SK-N-SH (cell line): ENCODE results near the gene ZBED3.

Source experiments
- EP300 ChIP-seq, 2 experiments: IDR thresholded peaks; 2 replicates each; pipeline versions ENCODE4 v1.4.0 to v1.6.1; 2012; ENCODE audit warnings: borderline replicate concordance in 1 of 2, low read depth in 1 of 2, low read length in 1 of 2
- MXI1 ChIP-seq: IDR thresholded peaks from 2 replicates; pipeline ENCODE4 v1.6.1; 2012; ENCODE audit warnings: mild to moderate bottlenecking, low read depth, low read length, improper control_type of control experiment
- NFIC ChIP-seq: IDR thresholded peaks from 2 replicates; pipeline ENCODE4 v1.4.0; 2012; ENCODE audit warnings: borderline replicate concordance
- POLR2AphosphoS5 ChIP-seq: IDR thresholded peaks from 2 replicates; pipeline ENCODE4 v1.6.1; 2012; ENCODE audit warnings: low read depth, low read length
- RAD21 ChIP-seq: IDR thresholded peaks from 2 replicates; pipeline ENCODE4 v1.6.1; 2012; ENCODE audit warnings: mild to moderate bottlenecking, low read length
- SMC3 ChIP-seq: IDR thresholded peaks from 2 replicates; pipeline ENCODE4 v1.6.1; 2012; ENCODE audit warnings: low read depth, low read length, improper control_type of control experiment
- TAF1 ChIP-seq: IDR thresholded peaks from 2 replicates; pipeline ENCODE4 v1.6.1; 2012; ENCODE audit warnings: low read depth, mild to moderate bottlenecking, low read length, moderate library complexity, borderline replicate concordance
- TCF12 ChIP-seq: IDR thresholded peaks from 2 replicates; pipeline ENCODE4 v1.4.0; 2012
- TF ChIP-seq, protein P1 (sequence below): fragments of 200-600 bp; sonication (generic); IDR thresholded peaks from 2 replicates; pipeline ENCODE4 v1.6.1; 2017; ENCODE audit warnings: antibody characterized with exemption, mild to moderate bottlenecking, moderate library complexity
- TF ChIP-seq, protein P2 (sequence below): IDR thresholded peaks from 2 replicates; pipeline ENCODE4 v1.6.1; 2012; ENCODE audit warnings: mild to moderate bottlenecking, low read depth, low read length, moderate library complexity
- TF ChIP-seq, protein P3 (sequence below): fragments of 150-350 bp; IDR thresholded peaks from 2 replicates; pipeline ENCODE4 v1.6.1; 2017; ENCODE audit warnings: antibody characterized with exemption, low read length, low read depth, borderline replicate concordance
- TF ChIP-seq, protein P4 (sequence below): fragments of 150-350 bp; IDR thresholded peaks from 2 replicates; pipeline ENCODE4 v1.6.1; 2016; ENCODE audit warnings: mild to moderate bottlenecking, low read depth, low read length

DNA sequence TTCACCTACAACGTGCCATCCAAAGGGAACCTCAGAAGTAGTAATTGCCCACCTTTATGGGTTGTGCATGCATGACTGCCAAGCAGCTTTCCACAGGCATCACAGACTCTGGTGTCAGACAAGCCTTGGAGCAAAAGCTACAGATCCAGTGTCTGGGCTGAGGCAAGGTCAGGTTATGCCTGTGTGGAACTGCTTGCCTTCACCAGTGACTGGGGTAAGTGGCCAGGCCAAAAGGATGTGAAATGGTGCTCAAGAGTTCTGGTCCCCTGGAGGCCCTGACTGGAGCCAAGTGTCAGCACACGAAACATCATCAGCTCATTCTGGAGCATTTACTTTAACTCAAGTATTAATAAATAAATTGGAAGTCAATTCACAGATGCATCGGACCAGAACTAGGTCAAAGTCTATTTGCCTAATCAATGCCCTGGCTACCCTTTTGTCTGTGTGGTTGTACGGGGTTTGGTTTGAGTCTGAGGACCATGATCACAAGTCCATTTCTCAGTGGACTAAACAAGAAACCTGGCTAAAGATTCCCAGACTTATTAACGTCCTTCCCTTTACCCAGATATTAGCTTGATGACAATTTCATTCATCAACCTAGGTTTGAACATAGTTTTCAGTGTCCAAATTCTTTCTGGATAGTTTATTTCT, 41.5 kb upstream of the ZBED3 start:
- TF ChIP-seq, protein P1, sequence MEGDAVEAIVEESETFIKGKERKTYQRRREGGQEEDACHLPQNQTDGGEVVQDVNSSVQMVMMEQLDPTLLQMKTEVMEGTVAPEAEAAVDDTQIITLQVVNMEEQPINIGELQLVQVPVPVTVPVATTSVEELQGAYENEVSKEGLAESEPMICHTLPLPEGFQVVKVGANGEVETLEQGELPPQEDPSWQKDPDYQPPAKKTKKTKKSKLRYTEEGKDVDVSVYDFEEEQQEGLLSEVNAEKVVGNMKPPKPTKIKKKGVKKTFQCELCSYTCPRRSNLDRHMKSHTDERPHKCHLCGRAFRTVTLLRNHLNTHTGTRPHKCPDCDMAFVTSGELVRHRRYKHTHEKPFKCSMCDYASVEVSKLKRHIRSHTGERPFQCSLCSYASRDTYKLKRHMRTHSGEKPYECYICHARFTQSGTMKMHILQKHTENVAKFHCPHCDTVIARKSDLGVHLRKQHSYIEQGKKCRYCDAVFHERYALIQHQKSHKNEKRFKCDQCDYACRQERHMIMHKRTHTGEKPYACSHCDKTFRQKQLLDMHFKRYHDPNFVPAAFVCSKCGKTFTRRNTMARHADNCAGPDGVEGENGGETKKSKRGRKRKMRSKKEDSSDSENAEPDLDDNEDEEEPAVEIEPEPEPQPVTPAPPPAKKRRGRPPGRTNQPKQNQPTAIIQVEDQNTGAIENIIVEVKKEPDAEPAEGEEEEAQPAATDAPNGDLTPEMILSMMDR: no peak
- no peak for TF ChIP-seq TCF12
- TF ChIP-seq, protein P2, sequence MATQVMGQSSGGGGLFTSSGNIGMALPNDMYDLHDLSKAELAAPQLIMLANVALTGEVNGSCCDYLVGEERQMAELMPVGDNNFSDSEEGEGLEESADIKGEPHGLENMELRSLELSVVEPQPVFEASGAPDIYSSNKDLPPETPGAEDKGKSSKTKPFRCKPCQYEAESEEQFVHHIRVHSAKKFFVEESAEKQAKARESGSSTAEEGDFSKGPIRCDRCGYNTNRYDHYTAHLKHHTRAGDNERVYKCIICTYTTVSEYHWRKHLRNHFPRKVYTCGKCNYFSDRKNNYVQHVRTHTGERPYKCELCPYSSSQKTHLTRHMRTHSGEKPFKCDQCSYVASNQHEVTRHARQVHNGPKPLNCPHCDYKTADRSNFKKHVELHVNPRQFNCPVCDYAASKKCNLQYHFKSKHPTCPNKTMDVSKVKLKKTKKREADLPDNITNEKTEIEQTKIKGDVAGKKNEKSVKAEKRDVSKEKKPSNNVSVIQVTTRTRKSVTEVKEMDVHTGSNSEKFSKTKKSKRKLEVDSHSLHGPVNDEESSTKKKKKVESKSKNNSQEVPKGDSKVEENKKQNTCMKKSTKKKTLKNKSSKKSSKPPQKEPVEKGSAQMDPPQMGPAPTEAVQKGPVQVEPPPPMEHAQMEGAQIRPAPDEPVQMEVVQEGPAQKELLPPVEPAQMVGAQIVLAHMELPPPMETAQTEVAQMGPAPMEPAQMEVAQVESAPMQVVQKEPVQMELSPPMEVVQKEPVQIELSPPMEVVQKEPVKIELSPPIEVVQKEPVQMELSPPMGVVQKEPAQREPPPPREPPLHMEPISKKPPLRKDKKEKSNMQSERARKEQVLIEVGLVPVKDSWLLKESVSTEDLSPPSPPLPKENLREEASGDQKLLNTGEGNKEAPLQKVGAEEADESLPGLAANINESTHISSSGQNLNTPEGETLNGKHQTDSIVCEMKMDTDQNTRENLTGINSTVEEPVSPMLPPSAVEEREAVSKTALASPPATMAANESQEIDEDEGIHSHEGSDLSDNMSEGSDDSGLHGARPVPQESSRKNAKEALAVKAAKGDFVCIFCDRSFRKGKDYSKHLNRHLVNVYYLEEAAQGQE: no peak
- TF ChIP-seq SMC3: no peak
- TF ChIP-seq RAD21: no peak
- TF ChIP-seq POLR2AphosphoS5: no peak
- no peak for TF ChIP-seq MXI1
- TF ChIP-seq TAF1: no peak
- TF ChIP-seq EP300 (IDR thresholded peaks at IDR 0.05; ENCODE audit: borderline replicate concordance in 1 of 2, low read depth in 1 of 2, low read length in 1 of 2): no peak
- TF ChIP-seq, protein P3, sequence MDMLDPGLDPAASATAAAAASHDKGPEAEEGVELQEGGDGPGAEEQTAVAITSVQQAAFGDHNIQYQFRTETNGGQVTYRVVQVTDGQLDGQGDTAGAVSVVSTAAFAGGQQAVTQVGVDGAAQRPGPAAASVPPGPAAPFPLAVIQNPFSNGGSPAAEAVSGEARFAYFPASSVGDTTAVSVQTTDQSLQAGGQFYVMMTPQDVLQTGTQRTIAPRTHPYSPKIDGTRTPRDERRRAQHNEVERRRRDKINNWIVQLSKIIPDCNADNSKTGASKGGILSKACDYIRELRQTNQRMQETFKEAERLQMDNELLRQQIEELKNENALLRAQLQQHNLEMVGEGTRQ: no peak
- TF ChIP-seq NFIC: no peak
- TF ChIP-seq, protein P4, sequence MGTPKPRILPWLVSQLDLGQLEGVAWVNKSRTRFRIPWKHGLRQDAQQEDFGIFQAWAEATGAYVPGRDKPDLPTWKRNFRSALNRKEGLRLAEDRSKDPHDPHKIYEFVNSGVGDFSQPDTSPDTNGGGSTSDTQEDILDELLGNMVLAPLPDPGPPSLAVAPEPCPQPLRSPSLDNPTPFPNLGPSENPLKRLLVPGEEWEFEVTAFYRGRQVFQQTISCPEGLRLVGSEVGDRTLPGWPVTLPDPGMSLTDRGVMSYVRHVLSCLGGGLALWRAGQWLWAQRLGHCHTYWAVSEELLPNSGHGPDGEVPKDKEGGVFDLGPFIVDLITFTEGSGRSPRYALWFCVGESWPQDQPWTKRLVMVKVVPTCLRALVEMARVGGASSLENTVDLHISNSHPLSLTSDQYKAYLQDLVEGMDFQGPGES: no peak
